Activated naive CD4-positive, alpha-beta T cell treated with anti-CD3 and anti-CD28 coated beads, Interleukin-2, amount 50 U/mL, for 16 hours (primary cell): ENCODE measurements around the gene GJA9.

Experiments
- DNase-seq: peaks from one replicate; pipeline ENCODE4 v3.0.0-alpha.2; 2020

The GJA9 gene

GRCh38 chr1:38829368-38829767 is 52.0 kb downstream of the GJA9 start:
- no peak for DNase-seq

- DNase-seq: no peak
Observed at GRCh38 chr1:38827318-38827717, 54.1 kb downstream of the GJA9 start.

- DNase-seq: no peak
Observed at GRCh38 chr1:38826886-38827285, 54.5 kb downstream of the GJA9 start.

GRCh38 chr1:38826262-38826661 is 55.1 kb downstream of the GJA9 start:
- no peak for DNase-seq
